ENCODE results near the gene SLF1.

SLF1 gene

GRCh38 chr5:94725142-94725541, 106.7 kb downstream of the SLF1 start:
- no peak for DNase-seq

- DNase-seq: no peak
Observed at GRCh38 chr5:94731471-94731870, 113.0 kb downstream of the SLF1 start.

GRCh38 chr5:94736498-94736897, 118.0 kb downstream of the SLF1 start:
- no peak for DNase-seq

- no peak for DNase-seq
Observed at GRCh38 chr5:94740286-94740685, 121.8 kb downstream of the SLF1 start.

GRCh38 chr5:94742852-94743251, 124.4 kb downstream of the SLF1 start:
- DNase-seq: no peak

GRCh38 chr5:94744906-94745305, 126.4 kb downstream of the SLF1 start:
- DNase-seq: no peak

GRCh38 chr5:94745786-94746730, 127.6 kb downstream of the SLF1 start:
- DNase-seq: no peak

GRCh38 chr5:94746731-94747124, 128.3 kb downstream of the SLF1 start:
- DNase-seq: no peak
